Measurements from ENCODE around the gene DNAJC4.

The DNAJC4 gene

GRCh38 chr11:64258356-64258755 is 28.0 kb downstream of the DNAJC4 start:
- DNase-seq (ENCODE audit: low read depth in 2 of 2): no peak

- no peak for DNase-seq (ENCODE audit: low read depth in 2 of 2)
These were observed 28.7 kb downstream of the DNAJC4 start for GRCh38 chr11:64258946-64259532.

- no peak for DNase-seq (ENCODE audit: low read depth in 2 of 2)
These were observed 29.3 kb downstream of the DNAJC4 start for GRCh38 chr11:64259533-64260067.

GRCh38 chr11:64260147-64260708 is 29.9 kb downstream of the DNAJC4 start:
- DNase-seq (ENCODE audit: low read depth in 2 of 2): no peak

- DNase-seq (ENCODE audit: low read depth in 2 of 2): no peak
These were observed 31.3 kb downstream of the DNAJC4 start for GRCh38 chr11:64261556-64262080.

- DNase-seq (ENCODE audit: low read depth in 2 of 2): no peak
These were observed 32.1 kb downstream of the DNAJC4 start for GRCh38 chr11:64262271-64263002.

- DNase-seq (ENCODE audit: low read depth in 2 of 2): no peak
These were observed 32.9 kb downstream of the DNAJC4 start for GRCh38 chr11:64263021-64263946.

GRCh38 chr11:64263947-64264317 is 33.6 kb downstream of the DNAJC4 start:
- no peak for DNase-seq (ENCODE audit: low read depth in 2 of 2)

GRCh38 chr11:64264371-64264852 is 34.1 kb downstream of the DNAJC4 start:
- DNase-seq (ENCODE audit: low read depth in 2 of 2): no peak

GRCh38 chr11:64265176-64266160 is 35.1 kb downstream of the DNAJC4 start:
- DNase-seq (ENCODE audit: low read depth in 2 of 2): no peak

- no peak for DNase-seq (ENCODE audit: low read depth in 2 of 2)
These were observed 36.0 kb downstream of the DNAJC4 start for GRCh38 chr11:64266339-64266738.

GRCh38 chr11:64267207-64267945 is 37.0 kb downstream of the DNAJC4 start:
- no peak for DNase-seq (ENCODE audit: low read depth in 2 of 2)

- no peak for DNase-seq (ENCODE audit: low read depth in 2 of 2)
These were observed 37.9 kb downstream of the DNAJC4 start for GRCh38 chr11:64268025-64268892.

- DNase-seq (ENCODE audit: low read depth in 2 of 2): peak in 1 of 2 donors; percentile 57
These were observed 38.7 kb downstream of the DNAJC4 start for GRCh38 chr11:64268893-64269539.

- DNase-seq (ENCODE audit: low read depth in 2 of 2): peak; percentile 96 to 98
These were observed 39.3 kb downstream of the DNAJC4 start for GRCh38 chr11:64269540-64270220.

- DNase-seq (ENCODE audit: low read depth in 2 of 2): no peak
These were observed 44.9 kb downstream of the DNAJC4 start for GRCh38 chr11:64275031-64275800.

GRCh38 chr11:64275841-64276240 is 45.5 kb downstream of the DNAJC4 start:
- no peak for DNase-seq (ENCODE audit: low read depth in 2 of 2)
